Lower leg skin (tissue), 3 donors: Measurements from ENCODE around the gene A4GALT.

Experiments used
- POLR2A ChIP-seq, 2 donors: fragments of 450-650 bp; IDR thresholded peaks; one replicate each; pipeline ENCODE4 v1.6.1; 2016 to 2017; ENCODE audit warnings: antibody characterized with exemption in 2 of 2, mild to moderate bottlenecking in 1 of 2, moderate library complexity in 1 of 2
- TF ChIP-seq, protein P1 (sequence below), 3 donors: fragments of 450-650 bp; IDR thresholded peaks; one replicate each; pipeline ENCODE4 v1.5.1; 2016; ENCODE audit warnings: antibody characterized with exemption in 3 of 3, mild to moderate bottlenecking in 3 of 3, moderate library complexity in 2 of 3

DNA sequence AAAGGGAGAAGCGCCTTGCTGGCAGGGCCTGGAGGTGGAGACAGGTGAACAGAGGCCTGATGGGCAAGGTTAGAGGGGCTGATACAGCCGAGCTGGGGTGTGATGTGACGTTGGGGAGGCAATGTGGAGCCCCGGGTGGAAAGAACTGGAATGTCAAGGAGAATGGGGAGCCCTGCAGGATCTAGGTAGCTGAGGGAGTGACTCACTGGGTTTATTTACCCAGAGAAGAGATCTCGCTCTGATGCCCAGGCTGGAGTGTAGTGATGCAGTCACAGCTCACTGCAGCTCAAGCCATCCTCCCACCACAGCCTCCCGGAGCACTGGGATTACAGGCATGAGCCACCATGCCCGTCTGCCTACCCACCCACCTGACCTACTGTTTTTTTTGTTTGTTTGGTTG is 69.5 kb downstream of the A4GALT start:
- no peak for TF ChIP-seq POLR2A (IDR thresholded peaks at IDR 0.05)
- TF ChIP-seq, protein P1, sequence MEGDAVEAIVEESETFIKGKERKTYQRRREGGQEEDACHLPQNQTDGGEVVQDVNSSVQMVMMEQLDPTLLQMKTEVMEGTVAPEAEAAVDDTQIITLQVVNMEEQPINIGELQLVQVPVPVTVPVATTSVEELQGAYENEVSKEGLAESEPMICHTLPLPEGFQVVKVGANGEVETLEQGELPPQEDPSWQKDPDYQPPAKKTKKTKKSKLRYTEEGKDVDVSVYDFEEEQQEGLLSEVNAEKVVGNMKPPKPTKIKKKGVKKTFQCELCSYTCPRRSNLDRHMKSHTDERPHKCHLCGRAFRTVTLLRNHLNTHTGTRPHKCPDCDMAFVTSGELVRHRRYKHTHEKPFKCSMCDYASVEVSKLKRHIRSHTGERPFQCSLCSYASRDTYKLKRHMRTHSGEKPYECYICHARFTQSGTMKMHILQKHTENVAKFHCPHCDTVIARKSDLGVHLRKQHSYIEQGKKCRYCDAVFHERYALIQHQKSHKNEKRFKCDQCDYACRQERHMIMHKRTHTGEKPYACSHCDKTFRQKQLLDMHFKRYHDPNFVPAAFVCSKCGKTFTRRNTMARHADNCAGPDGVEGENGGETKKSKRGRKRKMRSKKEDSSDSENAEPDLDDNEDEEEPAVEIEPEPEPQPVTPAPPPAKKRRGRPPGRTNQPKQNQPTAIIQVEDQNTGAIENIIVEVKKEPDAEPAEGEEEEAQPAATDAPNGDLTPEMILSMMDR (IDR thresholded peaks at IDR 0.05) = no peak
